HEK293 (cell line): ENCODE data around the gene NDC1.

Experiments
- ATF2 ChIP-seq: fragments of 450-650 bp; formaldehyde crosslinking; IDR thresholded peaks from 2 replicates; pipeline ENCODE4 v1.5.1; 2016; ENCODE audit warnings: missing biosample characterization, missing genetic modification characterization, low read depth
- CTCF ChIP-seq: fragments of 450-650 bp; formaldehyde crosslinking; IDR thresholded peaks from 2 replicates; pipeline ENCODE4 v1.5.1; 2016; ENCODE audit warnings: missing biosample characterization, missing genetic modification characterization
- KLF9 ChIP-seq: fragments of 450-650 bp; formaldehyde crosslinking; IDR thresholded peaks from 2 replicates; pipeline ENCODE4 v1.5.1; 2016; ENCODE audit warnings: missing biosample characterization, missing genetic modification characterization, low read depth
- PRDM1 ChIP-seq: fragments of 450-650 bp; formaldehyde crosslinking; IDR thresholded peaks from 2 replicates; pipeline ENCODE4; 2016; ENCODE audit warnings: missing biosample characterization, missing genetic modification characterization
- REST ChIP-seq: fragments of 450-650 bp; formaldehyde crosslinking; IDR thresholded peaks from 2 replicates; pipeline ENCODE4 v1.5.1; 2016; ENCODE audit warnings: missing biosample characterization, missing genetic modification characterization
- TCF7L2 ChIP-seq: IDR thresholded peaks from 2 replicates; pipeline ENCODE4 v1.6.1; 2011; ENCODE audit warnings: low read depth, mild to moderate bottlenecking, inconsistent platforms, low read length, moderate library complexity, borderline replicate concordance
- ZBTB49 ChIP-seq: fragments of 450-650 bp; formaldehyde crosslinking; IDR thresholded peaks from 2 replicates; pipeline ENCODE4 v1.5.1; 2016; ENCODE audit warnings: missing biosample characterization, missing genetic modification characterization, low read depth
- ZNF221 ChIP-seq: fragments of 450-650 bp; formaldehyde crosslinking; IDR thresholded peaks from 2 replicates; pipeline ENCODE4 v1.5.1; 2017; ENCODE audit warnings: missing biosample characterization, missing genetic modification characterization, borderline replicate concordance
- ZNF510 ChIP-seq: fragments of 450-650 bp; formaldehyde crosslinking; IDR thresholded peaks from 2 replicates; pipeline ENCODE4 v1.5.1; 2018; ENCODE audit warnings: mild to moderate bottlenecking, missing genetic modification characterization, missing biosample characterization; ENCODE audit not compliant: insufficient replicate concordance

GRCh38 chr1:53771648-53772047 is 66.4 kb downstream of the NDC1 start:
- TF ChIP-seq ATF2 (tag by site-specific recombination) = no peak
- TF ChIP-seq CTCF (tag by site-specific recombination) = no peak
- TF ChIP-seq ZNF510 (tag by site-specific recombination) = no peak
- no peak for TF ChIP-seq KLF9 (tag by site-specific recombination)
- TF ChIP-seq TCF7L2 = no peak
- TF ChIP-seq PRDM1 = no peak
- TF ChIP-seq ZNF221 (tag by site-specific recombination) = no peak
- no peak for TF ChIP-seq REST
- no peak for TF ChIP-seq ZBTB49 (tag by site-specific recombination)
